Mammary epithelial cell (primary cell): ENCODE data around the gene CLCNKB.

Source experiments
- EZH2 ChIP-seq: IDR thresholded peaks from 2 replicates; pipeline ENCODE4 v1.6.1; 2012; ENCODE audit warnings: low read length, inconsistent platforms, borderline replicate concordance
- TF ChIP-seq, protein P1 (sequence below), 2 donors: IDR thresholded peaks in 1 of 2; conservative IDR thresholded peaks in 1 of 2; 2 replicates each; pipeline ENCODE4 v1.5.1; 2011 to 2012; ENCODE audit warnings: inconsistent platforms in 2 of 2, low read length in 2 of 2, mild to moderate bottlenecking in 2 of 2, control low read depth in 1 of 2, low read depth in 1 of 2; ENCODE audit not compliant: insufficient read depth in 1 of 2; ENCODE audit errors: extremely low read depth in 1 of 2

DNA sequence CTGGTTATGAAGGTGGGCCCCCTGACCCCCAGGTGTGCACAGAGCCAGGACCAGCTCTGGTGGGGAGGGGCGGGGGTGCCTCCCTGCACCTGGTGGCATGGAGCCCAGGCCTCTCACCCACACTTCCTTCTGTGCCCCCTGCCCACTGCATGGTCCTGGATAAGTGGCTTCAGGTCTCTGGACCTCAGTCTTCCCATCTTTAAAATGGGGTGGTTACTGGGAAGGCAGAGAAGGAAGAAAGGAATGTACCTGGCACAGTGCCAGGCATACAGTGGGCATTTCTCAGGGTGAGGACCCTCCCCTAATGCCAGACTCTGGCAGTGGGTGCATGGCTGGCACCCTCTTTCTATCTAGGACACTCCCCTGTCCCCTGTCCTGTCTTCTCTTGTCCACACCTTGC is 14.3 kb upstream of the CLCNKB start:
- TF ChIP-seq, protein P1, sequence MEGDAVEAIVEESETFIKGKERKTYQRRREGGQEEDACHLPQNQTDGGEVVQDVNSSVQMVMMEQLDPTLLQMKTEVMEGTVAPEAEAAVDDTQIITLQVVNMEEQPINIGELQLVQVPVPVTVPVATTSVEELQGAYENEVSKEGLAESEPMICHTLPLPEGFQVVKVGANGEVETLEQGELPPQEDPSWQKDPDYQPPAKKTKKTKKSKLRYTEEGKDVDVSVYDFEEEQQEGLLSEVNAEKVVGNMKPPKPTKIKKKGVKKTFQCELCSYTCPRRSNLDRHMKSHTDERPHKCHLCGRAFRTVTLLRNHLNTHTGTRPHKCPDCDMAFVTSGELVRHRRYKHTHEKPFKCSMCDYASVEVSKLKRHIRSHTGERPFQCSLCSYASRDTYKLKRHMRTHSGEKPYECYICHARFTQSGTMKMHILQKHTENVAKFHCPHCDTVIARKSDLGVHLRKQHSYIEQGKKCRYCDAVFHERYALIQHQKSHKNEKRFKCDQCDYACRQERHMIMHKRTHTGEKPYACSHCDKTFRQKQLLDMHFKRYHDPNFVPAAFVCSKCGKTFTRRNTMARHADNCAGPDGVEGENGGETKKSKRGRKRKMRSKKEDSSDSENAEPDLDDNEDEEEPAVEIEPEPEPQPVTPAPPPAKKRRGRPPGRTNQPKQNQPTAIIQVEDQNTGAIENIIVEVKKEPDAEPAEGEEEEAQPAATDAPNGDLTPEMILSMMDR (conservative IDR thresholded peaks at IDR 0.05 in 1 of 2, IDR thresholded peaks at IDR 0.05 in 1 of 2; ENCODE audit: extremely low read depth in 1 of 2, insufficient read depth in 1 of 2, low read depth in 1 of 2, low read length in 2 of 2): no peak
- TF ChIP-seq EZH2: no peak
